ENCODE data around the gene RBM19. TPM values are rescaled to one million over a fixed set of nuclear protein-coding genes. Genes with fewer than 3 reads are reported as not detected.

The RBM19 gene
- total and polyA plus RNA-seq, 2 donors (not counting 1 experiment from before 2014, with no cell fraction given): 10.5 to 16.5 TPM

DNA sequence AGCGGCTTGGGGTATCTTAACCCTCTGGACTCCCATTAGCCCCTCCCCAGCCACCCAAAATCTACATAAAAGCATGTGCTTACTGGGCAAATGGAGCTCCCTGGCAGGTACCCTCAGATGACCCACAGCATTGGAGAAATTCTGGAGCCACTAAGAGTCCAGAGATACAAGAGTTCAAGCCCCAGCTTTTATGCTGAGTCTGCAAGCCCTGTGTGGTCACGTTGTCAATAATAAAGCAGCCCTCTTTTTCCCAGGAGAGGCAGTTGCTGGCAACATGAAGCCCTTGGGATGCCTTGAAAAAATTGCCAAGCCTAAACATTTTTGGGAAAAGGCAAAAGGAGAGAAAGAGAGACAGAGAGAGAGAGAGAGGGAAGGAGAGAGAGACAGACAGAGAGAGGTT is 83.4 kb downstream of the RBM19 start:
- Histone ChIP-seq H3K36me3 (ENCODE audit: control insufficient read depth, insufficient read depth, low read length) (no peaks in the 10 kb centered on the region), H3K4me3 (replicated peaks in 1 of 4; ENCODE audit: control extremely low read depth in 1 of 4, insufficient read depth in 1 of 4, low read depth in 3 of 4, low read length in 4 of 4) (no peak overlapping the region)

GRCh38 chr12:113880988-113881962 is 84.8 kb downstream of the RBM19 start:
- H3K4me2 ChIP-seq (ENCODE audit: extremely low read depth, insufficient read depth, low read length): no peak overlapping the region
- no peaks in the 10 kb centered on the region for H3K4me1 ChIP-seq (ENCODE audit: control insufficient read depth, extremely low read depth, insufficient read depth, low read length)
- H3K9me3 ChIP-seq (ENCODE audit: control insufficient read depth, insufficient read depth, low read depth, low read length): no peaks in the 10 kb centered on the region
- TF ChIP-seq, protein P1, sequence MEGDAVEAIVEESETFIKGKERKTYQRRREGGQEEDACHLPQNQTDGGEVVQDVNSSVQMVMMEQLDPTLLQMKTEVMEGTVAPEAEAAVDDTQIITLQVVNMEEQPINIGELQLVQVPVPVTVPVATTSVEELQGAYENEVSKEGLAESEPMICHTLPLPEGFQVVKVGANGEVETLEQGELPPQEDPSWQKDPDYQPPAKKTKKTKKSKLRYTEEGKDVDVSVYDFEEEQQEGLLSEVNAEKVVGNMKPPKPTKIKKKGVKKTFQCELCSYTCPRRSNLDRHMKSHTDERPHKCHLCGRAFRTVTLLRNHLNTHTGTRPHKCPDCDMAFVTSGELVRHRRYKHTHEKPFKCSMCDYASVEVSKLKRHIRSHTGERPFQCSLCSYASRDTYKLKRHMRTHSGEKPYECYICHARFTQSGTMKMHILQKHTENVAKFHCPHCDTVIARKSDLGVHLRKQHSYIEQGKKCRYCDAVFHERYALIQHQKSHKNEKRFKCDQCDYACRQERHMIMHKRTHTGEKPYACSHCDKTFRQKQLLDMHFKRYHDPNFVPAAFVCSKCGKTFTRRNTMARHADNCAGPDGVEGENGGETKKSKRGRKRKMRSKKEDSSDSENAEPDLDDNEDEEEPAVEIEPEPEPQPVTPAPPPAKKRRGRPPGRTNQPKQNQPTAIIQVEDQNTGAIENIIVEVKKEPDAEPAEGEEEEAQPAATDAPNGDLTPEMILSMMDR (conservative IDR thresholded peaks at IDR 0.05 in 1 of 2, IDR thresholded peaks at IDR 0.05 in 1 of 2; ENCODE audit: low read depth in 1 of 2, low read length in 2 of 2): no peak
- no peak for TF ChIP-seq EZH2 (IDR thresholded peaks at IDR 0.05; ENCODE audit: low read length, missing control alignments)
- no peaks in the 10 kb centered on the region for H3K79me2 ChIP-seq (ENCODE audit: control insufficient read depth, insufficient read depth, low read length)
- H3K27me3 ChIP-seq (ENCODE audit: control insufficient read depth, insufficient read depth, low read length): no peaks in the 10 kb centered on the region
- no peaks in the 10 kb centered on the region for H4K20me1 ChIP-seq (ENCODE audit: control insufficient read depth, extremely low read depth, insufficient read depth, low read length)
- H3K9ac ChIP-seq (ENCODE audit: insufficient read depth, low read length): no peak overlapping the region
- no peak overlapping the region for H3K27ac ChIP-seq (ENCODE audit: insufficient read depth, low read length)
- H2AFZ ChIP-seq (ENCODE audit: low read length): no peak overlapping the region
- H3K4me3 ChIP-seq (replicated peaks in 1 of 4; ENCODE audit: control extremely low read depth in 1 of 4, insufficient read depth in 1 of 4, low read depth in 3 of 4, low read length in 4 of 4): no peak overlapping the region
- DNase-seq (ENCODE audit: low read depth in 2 of 2): no peak
- no peaks in the 10 kb centered on the region for H3K36me3 ChIP-seq (ENCODE audit: control insufficient read depth, insufficient read depth, low read length)

More for the DNA sequence above, 83.4 kb downstream of the RBM19 start:
- H3K27ac ChIP-seq (ENCODE audit: insufficient read depth, low read length): no peak overlapping the region
- H3K4me1 ChIP-seq (ENCODE audit: control insufficient read depth, extremely low read depth, insufficient read depth, low read length): no peaks in the 10 kb centered on the region
- H2AFZ ChIP-seq (ENCODE audit: low read length): no peak overlapping the region
- H3K9ac ChIP-seq (ENCODE audit: insufficient read depth, low read length): no peak overlapping the region
- DNase-seq (ENCODE audit: low read depth in 2 of 2): no peak
- TF ChIP-seq EZH2 (IDR thresholded peaks at IDR 0.05; ENCODE audit: low read length, missing control alignments): no peak
- TF ChIP-seq, protein P1 (conservative IDR thresholded peaks at IDR 0.05 in 1 of 2, IDR thresholded peaks at IDR 0.05 in 1 of 2; ENCODE audit: low read depth in 1 of 2, low read length in 2 of 2): no peak
- no peaks in the 10 kb centered on the region for H3K27me3 ChIP-seq (ENCODE audit: control insufficient read depth, insufficient read depth, low read length)
- H4K20me1 ChIP-seq (ENCODE audit: control insufficient read depth, extremely low read depth, insufficient read depth, low read length): no peaks in the 10 kb centered on the region
- no peak overlapping the region for H3K4me2 ChIP-seq (ENCODE audit: extremely low read depth, insufficient read depth, low read length)
- no peaks in the 10 kb centered on the region for H3K9me3 ChIP-seq (ENCODE audit: control insufficient read depth, insufficient read depth, low read depth, low read length)
- no peaks in the 10 kb centered on the region for H3K79me2 ChIP-seq (ENCODE audit: control insufficient read depth, insufficient read depth, low read length)

GRCh38 chr12:113880326-113880725 is 85.8 kb downstream of the RBM19 start:
- Histone ChIP-seq H2AFZ (ENCODE audit: low read length) (no peak overlapping the region), H3K9ac (ENCODE audit: insufficient read depth, low read length) (no peak overlapping the region), H3K27ac (ENCODE audit: insufficient read depth, low read length) (no peak overlapping the region), H3K4me2 (ENCODE audit: extremely low read depth, insufficient read depth, low read length) (no peak overlapping the region), H3K79me2 (ENCODE audit: control insufficient read depth, insufficient read depth, low read length) (no peaks in the 10 kb centered on the region), H3K4me3 (replicated peaks in 1 of 4; ENCODE audit: control extremely low read depth in 1 of 4, insufficient read depth in 1 of 4, low read depth in 3 of 4, low read length in 4 of 4) (no peak overlapping the region), H4K20me1 (ENCODE audit: control insufficient read depth, extremely low read depth, insufficient read depth, low read length) (no peaks in the 10 kb centered on the region), H3K36me3 (ENCODE audit: control insufficient read depth, insufficient read depth, low read length) (no peaks in the 10 kb centered on the region), H3K4me1 (ENCODE audit: control insufficient read depth, extremely low read depth, insufficient read depth, low read length) (no peaks in the 10 kb centered on the region), H3K9me3 (ENCODE audit: control insufficient read depth, insufficient read depth, low read depth, low read length) (no peaks in the 10 kb centered on the region), H3K27me3 (ENCODE audit: control insufficient read depth, insufficient read depth, low read length) (no peaks in the 10 kb centered on the region)
- no peak for DNase-seq (ENCODE audit: low read depth in 2 of 2)
- TF ChIP-seq EZH2 (IDR thresholded peaks at IDR 0.05; ENCODE audit: low read length, missing control alignments): no peak
- TF ChIP-seq, protein P1 (conservative IDR thresholded peaks at IDR 0.05 in 1 of 2, IDR thresholded peaks at IDR 0.05 in 1 of 2; ENCODE audit: low read depth in 1 of 2, low read length in 2 of 2): no peak
